NOMO-1 (cell line): ENCODE results near the gene MYBL2.
"Not testable (repeated sequence)": the region's sequence is repeated elsewhere in the genome, so short reads cannot be mapped to it uniquely, and the experiment has no call there.

Source experiments
- DNase-seq, 2 experiments: peaks; one replicate each; lab custom pipeline; 2025; ENCODE audit not compliant: unreplicated experiment in 2 of 2; lab: John Stamatoyannopoulos, UW

MYBL2 gene

DNA sequence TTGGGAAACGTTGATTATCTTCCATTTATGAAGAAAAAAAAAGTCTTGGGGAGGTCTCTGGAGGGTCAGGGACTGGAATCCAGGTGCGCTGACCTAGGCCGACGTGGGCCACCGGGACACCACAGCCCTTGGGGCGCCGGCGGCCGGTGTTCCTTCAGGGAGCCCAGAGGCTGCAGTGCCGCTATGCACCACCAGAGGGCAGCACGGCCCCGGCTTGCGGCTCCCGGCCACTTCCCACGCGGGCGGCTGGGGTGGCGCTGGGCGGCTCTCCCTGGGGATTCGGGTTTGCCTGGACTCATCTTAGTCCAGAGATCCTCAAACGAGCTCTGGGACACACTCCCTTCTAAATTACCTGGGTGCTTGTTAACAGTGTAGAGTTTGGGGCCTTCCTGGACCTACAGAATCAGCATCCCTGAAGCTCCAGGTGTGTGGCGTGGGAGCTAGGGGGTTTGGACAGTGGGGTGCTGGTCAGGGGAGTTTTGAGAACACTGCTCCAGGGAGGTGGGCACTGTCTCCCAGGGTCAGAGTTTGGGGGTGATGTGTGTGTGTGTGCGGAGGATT, 82.9 kb downstream of the MYBL2 start:
- DNase-seq = peak; percentile 37 to 48

DNA sequence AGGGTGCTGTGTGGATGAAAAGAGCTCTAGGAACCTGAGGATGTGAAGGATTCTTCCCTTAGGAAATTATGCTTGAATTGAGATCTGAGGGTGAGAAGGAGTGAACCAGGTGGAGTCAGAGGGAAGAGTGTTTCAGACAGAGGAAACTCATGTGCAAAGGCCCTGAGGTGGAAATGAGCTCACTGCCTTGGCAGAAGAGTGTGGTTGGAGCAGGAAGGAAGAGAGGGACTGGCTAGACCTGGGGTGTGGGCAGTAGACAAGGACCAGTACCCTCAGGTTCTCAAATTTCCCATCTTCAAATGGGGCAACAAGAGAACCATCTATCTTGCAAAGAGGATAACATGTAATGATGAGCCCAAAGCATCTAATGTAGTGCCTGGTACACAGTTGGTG, 83.9 kb downstream of the MYBL2 start:
- no peak for DNase-seq

DNA sequence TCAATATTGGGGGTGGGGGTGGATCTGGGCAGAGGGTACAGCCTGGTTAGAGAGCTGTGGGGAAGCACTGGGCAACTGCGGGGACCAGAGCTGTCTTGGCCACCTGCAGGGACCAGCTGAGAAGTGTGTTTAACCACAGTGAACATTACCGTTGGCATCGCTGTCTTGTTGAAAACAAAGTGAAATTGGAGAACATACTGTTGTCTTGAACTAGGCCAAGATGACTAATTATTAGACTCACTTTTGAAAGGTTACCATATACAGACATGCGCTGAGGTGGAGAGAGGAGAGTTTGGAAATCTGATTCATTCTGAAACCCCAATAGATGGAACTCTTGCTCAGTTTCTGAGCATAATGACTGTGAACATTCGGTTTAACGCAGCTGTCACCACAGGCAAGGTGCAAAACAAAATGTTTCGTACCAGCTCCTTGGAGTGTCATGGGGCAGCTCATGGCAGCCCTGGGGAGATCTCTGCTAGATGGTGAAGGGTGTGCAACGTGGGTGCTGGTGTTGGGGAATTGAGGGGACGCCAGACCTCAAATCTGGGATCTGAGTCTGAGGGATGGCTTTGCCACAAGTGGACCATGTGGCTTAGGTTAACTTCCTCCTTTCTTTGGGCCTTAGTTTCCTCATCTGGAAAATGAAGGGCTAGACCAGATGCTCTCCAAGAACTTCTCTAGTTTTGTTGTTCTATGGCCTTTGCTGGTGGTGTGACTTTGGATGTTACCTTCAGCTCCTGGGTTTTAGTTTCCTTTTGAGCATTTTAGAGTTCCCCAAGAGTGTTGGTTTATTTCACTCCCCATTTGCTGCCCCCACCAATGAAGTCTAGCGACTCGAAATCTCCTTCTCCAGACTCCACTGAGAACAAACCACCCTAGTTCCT, 84.5 kb downstream of the MYBL2 start:
- DNase-seq = peak; percentile 51 to 69

DNA sequence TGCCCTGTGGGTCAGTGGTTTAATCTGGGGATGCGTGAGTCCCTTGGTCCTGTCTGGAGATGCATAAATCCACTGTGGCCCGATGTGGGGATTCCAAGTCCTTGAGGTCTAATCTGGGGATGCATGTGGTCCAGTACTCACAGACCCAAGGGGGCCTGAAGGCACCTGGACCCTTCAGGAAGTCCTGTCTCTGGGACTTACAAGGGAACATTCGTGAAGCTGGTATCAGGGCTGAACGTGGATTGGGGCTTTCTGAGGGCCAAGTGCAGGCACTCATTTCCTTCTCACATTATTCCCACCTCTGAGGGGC, 85.1 kb downstream of the MYBL2 start:
- DNase-seq = no peak

DNA sequence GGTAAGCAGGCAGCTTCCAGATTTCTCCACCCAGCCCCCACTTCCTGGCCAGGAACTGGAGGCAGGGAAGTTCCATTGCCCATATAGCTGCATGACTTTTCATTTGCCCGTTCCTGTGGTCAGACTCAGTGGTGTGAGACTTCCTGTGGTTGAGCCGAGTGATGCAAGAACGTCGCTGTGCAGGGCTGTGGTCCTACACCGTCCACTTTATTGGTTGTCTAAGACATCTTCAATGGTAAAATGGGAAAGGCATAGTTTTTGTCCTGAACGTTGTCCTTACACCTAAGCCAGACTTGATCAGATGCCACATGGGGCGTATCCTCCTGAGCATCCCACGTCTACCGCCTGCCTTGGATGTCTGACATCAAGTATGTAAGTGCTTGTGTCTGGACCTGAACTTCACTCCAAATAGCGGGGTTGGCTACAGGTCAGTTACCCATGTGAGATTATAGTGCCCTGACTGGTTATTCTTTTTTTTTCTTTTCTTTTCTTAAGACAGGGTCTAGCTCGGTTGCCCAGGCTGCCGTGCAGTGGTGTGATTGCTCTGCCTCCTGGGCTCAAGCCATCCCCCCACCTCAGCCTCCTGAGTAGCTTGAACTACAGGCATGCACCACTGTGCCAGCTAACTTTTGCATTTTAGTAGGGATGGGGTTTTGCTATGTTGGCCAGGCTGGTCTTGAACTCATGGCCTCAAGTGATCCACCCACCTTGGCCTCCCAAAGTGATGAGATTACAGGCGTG, 85.8 kb downstream of the MYBL2 start:
- peak; percentile 88 to 91 for DNase-seq

DNA sequence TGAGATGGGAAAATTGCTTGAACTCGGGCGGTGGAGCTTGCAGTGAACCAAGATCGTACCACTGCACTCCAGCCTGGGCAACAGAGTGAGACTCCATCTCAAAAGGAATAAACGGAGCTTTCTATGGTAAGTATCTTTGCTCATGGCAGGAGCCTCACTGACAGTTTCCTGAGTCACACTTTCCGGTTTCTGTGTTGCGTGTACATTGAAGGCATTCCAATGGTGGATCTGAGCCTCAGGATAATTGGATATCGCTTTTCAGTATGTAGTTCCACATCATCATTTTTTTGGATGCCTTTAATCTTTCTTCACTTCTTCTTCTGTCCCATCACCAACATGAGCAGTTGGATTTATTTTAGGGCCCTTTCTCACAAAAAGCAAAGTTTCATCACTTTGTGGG, 88.5 kb downstream of the MYBL2 start:
- peak in 1 of 2 experiments; percentile 11 for DNase-seq

DNA sequence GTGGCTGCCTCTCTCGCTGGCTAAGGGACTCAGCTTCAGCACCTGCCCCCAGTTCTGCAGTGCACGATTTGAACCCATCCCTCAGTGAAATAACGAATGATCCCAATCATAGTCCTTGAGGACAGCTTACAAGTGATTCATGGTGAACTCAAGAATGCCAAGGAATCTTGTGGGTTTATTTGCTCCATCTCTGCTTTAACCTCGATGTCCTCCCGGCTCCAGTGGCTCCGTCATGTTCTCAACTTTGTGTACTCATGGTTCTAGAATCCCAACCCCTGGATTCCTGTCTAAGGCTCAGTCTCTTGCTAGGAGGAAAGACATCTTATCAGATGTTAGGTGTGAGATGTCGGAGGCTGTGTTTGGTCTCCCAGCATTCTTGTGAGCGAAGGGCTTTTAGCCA, 88.9 kb downstream of the MYBL2 start:
- DNase-seq = no peak

DNA sequence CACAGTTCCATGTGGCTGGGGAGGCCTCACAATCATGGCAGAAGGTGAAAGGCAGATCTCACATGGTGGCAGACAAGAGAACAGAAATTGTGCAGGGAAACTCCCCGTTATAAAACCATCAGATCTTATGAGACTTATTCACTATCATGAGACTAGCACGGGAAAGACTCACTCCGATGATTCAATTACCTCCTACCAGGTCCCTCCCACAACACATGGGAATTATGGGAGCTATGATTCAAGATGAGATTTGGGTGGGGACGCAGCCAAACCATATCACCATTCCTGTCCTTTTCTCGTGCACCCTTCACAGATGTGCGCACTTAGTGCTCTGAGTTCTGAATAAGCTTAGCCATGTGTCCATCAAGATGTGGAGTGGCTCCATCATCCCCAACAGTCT, 91.0 kb downstream of the MYBL2 start:
- DNase-seq = not testable (repeated sequence)

DNA sequence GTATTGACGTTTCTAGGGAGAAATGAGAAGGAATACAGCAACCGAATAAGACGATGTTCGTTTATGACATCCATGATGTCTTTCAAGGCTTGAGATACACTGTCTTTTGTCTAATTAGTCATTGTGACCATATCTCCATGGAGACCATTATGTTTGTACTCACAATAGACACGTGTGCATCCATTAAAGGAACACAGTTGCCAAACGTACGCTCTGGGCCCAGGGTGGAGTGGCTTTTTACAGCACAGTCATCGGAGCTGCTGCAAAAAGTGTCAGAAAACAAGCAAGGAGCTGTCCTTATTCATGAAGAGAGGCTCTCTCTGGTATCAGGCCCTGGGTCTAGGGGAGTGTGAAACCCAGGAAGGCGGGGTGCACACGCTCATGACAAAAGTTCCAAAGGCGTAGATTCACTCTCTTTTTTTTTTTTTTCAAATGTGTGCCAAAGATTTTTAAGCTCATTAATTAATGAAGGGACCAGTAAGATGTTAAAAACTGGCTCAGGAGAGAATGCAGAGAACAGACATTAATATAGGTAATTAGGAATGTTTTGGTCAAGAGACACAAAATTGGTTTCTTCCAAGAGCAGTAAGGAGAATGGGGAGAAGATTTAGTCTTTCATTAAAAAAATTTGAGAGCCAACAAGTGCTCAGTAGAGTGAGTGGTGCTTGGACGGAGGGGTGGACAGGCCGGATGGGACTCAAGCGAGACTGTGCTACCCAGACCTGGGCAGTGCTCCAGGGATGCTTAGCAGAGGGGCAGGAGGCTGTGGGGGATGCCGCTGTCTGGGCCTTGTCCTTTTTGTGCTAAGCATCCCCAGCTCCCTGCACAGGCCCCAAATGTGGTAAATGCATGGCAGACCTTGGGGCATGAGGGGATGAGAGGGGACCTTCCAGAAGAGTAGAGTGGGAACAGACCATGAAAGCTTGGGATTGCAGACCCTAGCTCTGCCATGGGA, 94.7 kb downstream of the MYBL2 start:
- no peak for DNase-seq

DNA sequence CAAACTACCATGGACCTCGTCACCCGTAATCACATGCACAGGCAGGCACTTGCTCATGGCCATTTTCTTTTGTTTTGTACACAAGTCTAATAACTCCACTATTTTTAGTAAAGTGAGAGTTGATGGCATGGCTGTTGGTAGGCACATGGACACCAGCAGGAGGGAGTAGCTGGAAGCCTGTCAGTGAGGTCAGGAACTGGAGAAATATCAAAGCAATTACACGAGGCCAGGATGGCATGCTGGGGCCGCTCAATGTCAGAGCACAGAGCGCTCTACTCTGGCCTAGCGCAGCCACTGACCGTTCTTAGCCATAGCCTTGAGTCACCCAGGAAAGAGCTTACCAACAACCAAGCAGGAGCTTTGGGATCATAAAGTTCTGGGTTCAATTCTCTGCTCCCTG, 96.0 kb downstream of the MYBL2 start:
- DNase-seq = no peak

DNA sequence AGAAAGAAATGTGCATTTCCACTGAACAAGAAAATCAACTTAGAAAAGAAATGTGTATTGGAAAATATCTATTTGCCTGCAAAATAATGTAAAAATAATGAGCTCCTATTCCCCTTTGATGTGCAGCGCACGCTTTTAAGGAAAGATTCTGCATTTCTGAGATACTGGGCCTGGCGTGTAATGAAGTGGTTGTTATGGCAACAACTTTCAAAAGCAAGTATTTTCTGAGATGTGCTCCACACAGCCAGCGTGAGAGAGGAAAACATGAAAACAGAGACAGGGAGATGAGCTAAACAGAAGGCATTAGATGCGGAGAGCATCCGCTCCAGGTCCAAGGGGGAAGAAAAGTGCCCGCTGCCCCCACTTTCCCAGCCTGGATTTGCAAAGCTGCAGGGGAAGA, 99.0 kb downstream of the MYBL2 start:
- DNase-seq = no peak
